GM19193 (cell line): ENCODE results near the gene JAG2.

ENCODE experiments used
- POLR2A ChIP-seq: IDR thresholded peaks from 4 replicates; pipeline ENCODE4 v1.6.1; 2011; ENCODE audit not compliant: insufficient read depth, insufficient read length; ENCODE audit errors: extremely low read depth

Gene JAG2

GRCh38 chr14:105166571-105167302 is 1.8 kb downstream of the JAG2 start:
- TF ChIP-seq POLR2A, result no peak

DNA sequence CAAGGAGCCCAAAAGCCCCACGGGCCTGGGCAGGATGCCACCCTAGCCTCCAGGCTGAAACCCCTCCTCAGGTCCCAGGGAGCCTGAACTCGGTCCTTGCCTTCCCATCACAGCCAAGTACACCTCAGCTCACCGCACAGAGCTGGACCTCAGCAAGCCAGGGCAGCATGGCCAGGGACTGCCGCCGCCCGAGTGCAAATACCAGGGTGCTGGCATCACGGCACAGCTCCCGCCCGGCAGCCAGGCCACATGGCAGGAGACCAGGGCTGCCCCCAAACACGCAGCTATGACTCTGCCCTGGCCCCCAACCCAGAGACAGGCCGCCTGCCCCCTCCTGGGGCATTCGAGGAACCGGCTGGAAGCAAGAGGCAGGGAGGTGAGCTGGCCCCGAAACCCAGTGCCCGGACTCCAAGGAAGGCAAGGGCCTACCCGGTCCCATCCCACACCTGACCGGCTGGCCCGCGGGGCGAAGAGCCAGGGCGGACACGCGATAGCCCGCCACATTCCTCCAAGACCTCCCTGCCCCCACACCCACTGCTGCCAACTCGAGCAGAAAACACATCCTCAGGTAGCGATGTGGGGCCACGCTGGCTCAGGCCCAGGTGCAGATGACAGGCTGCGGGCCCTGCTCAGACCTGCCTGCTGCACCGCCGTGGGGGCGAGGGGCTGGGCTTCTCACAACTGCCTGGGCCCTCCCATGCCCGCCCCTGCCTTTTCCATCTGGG is 2.7 kb downstream of the JAG2 start:
- TF ChIP-seq POLR2A, result no peak

- TF ChIP-seq POLR2A, result no peak
Measured at GRCh38 chr14:105165134-105165704, 3.4 kb downstream of the JAG2 start.

DNA sequence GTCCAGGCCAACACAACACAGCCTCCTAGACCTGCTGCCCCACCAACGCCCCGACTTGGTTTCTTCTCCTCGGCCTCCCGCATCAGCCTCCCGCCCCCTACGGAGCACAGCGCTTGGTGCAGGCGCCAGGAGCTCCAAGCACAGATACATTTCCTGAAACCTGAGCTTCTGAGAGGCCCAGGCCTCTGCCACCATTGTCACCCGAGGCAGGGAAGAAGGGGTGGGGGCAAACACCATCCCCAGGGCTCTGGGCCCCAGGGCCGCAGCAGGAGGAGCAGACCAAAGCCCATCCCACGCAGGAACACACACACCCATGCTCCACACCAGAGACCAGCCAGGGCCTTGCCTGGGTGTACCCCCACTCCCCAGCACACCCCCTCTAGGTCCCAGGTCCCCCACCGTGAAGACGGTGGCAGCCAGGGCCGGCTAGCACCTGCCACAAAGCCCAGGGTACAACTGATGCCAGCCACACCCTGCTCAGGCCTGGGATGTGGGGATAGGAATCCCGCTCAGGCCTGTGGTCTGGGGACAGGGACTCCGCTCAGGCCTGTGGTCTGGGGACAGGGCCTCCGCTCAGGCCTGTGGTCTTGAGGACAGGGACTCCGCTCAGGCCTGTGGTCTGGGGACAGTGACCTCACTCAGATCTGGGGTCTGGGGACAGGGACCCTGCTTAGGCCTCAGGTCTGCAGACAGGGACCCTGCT is 5.4 kb downstream of the JAG2 start:
- no peak for TF ChIP-seq POLR2A

- no peak for TF ChIP-seq POLR2A
Measured at GRCh38 chr14:105162669-105162979, 6.0 kb downstream of the JAG2 start.

- TF ChIP-seq POLR2A, result no peak
Measured at GRCh38 chr14:105161964-105162668, 6.5 kb downstream of the JAG2 start.

DNA sequence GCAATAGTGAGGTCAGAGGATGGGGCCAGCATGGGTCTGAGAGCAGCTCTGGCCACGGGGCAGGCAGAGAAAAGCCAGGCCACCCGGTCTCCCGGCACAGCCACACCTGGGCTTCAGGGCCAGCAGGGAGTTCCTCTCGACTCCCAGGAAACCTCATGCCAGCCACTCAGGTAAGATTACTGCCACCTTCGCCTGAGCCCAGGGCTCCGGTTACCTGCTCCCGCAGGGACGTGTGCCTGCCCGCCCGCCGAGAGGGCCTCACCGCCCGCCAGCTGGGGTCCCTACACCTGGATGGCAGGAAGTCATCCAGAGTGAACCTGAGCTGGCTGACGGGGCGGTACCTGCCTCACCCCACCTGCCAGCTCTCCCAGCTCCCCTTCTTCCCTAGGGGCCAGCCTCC is 7.3 kb downstream of the JAG2 start:
- TF ChIP-seq POLR2A, result no peak

GRCh38 chr14:105160776-105161175 is 7.8 kb downstream of the JAG2 start:
- no peak for TF ChIP-seq POLR2A

- TF ChIP-seq POLR2A, result no peak
Measured at GRCh38 chr14:105159344-105159743, 9.2 kb downstream of the JAG2 start.

DNA sequence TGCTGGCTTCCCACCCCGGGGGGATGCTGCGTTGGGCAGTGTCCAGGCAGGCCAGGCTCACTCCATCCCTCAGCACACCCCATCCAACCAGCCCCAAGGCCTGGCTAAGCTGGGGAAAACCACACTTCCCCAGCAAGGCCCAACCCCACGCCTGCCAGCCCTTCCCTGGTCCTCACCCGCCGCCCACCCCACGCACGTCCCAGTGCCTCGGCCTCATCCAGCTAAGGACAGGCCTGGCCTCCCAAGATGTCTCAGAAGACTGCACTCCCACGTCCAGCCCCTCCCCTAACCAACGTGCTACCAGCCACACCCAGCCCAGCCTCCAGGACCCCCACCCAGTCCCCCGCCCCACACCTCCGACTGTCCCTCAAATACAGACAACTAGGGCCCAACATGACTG is 9.8 kb downstream of the JAG2 start:
- no peak for TF ChIP-seq POLR2A

DNA sequence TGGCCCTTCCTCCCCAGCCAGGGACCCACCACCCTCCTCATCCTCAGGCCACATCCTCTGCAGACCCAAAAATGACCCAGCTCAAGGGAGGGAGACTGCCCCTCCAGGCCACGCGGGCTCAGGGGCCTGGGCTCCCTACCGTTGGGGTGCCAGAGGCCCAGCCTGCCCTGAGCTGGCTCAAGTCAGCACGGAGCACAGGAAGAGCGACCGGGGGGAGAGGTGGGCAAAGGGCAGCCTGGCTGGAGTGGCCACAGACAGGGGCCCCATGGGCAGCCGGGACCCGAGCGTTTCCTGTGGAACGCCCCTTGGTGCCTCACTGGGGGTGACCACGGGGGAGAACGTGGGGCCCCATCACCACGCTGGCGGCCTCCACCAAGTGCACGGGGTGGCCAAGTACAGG is 10.7 kb downstream of the JAG2 start:
- no peak for TF ChIP-seq POLR2A

DNA sequence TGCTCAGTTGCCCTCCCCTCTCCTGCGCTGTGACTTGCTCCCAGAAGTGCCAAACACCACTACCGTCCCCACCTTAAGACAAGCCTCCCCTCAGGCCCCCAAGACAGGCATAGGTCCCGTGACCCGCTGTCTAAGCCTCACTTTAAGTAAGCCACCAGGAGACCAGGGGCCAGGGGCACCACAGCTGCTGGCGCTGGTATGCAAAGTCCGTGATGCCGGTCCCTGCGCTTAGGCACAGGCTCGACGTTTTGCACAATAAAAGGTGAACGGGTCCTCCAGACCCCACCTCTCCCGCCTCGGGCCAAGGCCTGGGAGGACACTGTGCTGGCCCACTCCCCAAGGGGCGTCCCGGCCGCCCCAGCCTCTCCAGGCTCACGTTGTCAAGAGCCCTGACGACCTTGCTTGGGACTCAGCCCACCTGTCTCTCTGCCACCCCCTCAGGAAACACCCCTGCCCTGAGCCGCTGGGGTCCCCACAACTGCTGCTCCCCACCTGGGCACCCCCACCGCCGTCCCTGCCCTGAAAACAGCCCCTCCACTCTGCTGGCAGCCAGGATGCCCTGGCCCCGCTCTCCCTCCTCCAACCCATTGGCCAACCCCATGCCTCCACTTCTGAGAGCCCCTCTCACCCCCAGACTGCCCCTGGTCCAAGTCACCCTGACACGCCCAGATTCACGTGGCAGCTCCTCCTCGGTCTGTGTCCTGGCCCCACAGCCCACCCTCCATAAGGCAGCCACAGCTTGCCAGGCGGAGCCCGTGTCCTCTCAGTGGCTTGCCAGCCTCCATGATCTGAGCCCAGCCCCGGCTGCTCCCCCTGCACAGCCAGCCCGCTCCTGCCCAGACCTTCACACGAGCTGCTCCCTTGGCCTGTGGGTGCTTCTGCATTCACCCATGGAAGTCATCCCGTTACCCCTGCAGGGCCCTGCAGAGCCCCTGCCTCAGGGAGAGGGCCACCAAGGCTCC is 11.9 kb downstream of the JAG2 start:
- TF ChIP-seq POLR2A, result no peak

DNA sequence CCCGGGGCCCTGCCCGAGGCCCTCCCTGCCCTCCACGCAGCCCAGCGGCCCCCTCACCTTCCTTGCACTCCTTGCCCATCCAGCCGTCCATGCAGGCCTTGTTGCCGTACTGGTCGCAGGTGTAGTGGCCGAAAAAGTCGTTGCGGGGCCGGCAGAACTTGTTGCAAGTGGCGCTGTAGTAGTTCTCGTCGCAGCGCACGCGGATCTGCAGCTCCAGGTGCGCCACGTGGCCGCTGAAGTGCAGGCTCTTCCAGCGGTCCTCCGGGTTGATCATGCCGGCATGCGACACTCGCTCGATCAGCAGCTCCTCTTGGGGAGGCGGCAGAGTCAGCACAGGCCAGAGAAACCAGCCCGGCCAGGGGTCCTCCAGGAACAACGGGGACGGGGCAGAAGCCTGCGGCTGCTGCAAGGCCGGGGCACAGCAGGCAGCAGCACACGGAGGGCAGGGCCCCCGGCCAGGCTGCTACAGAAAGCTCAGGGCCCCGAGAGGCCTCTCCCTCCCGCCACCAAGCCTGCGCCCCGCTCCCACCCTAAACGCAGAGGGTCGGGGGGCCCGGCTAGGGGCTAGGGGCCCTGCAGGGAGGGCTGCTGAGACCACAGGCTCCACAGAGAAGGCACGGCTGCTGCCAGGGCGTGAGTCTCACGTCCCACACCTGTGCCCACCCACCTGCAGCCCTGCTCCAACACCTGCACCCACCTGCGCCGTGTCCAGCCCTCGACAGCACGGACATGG is 12.7 kb downstream of the JAG2 start:
- TF ChIP-seq POLR2A, result no peak
